ENCODE results near the gene MAP3K15.

The MAP3K15 gene

GRCh38 chrX:19343535-19344408 is 171.5 kb downstream of the MAP3K15 start, which contains the start of gene PDHA1:
TSS of gene PDHA1 (plus strand) at chrX:19343927. CDS start at chrX:19344038, 111 bp downstream.
- DNase-seq: peak; percentile 93

GRCh38 chrX:19343085-19343534 is 172.2 kb downstream of the MAP3K15 start:
- no peak for DNase-seq

GRCh38 chrX:19342331-19342906 is 172.9 kb downstream of the MAP3K15 start:
- peak; percentile 15 for DNase-seq

- DNase-seq: no peak
These were observed 180.2 kb downstream of the MAP3K15 start for GRCh38 chrX:19334945-19335626.

GRCh38 chrX:19332983-19333382 is 182.3 kb downstream of the MAP3K15 start:
- peak; percentile 27 for DNase-seq

- DNase-seq: no peak
These were observed 183.5 kb downstream of the MAP3K15 start for GRCh38 chrX:19331831-19332230.

- DNase-seq: no peak
These were observed 188.7 kb downstream of the MAP3K15 start for GRCh38 chrX:19326567-19326966.

Data from fibroblast of skin of abdomen (primary cell).